Esophagus squamous epithelium (tissue), 5 donors: ENCODE results near the gene ZNF80. TPM values are rescaled to one million over a fixed set of nuclear protein-coding genes. Genes with fewer than 3 reads are reported as not detected.

Experiments
- DNase-seq: peaks from one replicate; lab custom pipeline; 2025; lab: John Stamatoyannopoulos, UW
- H3K27ac ChIP-seq, 4 donors: fragments of 200-600 bp; sonication (generic); one replicate each; pipeline ENCODE4 v1.5.1; 2016 to 2019; ENCODE audit warnings: mild to moderate bottlenecking in 1 of 4
- H3K27me3 ChIP-seq, 4 donors: fragments of 200-600 bp; sonication (generic); 1 replicate in 3 of 4; 2 replicates in 1 of 4; pipeline versions ENCODE4 v1.5.1 to v1.6.0; 2017 to 2021; ENCODE audit warnings: antibody characterized with exemption in 1 of 4
- H3K36me3 ChIP-seq, 3 donors: fragments of 200-600 bp; sonication (generic); one replicate each; pipeline ENCODE4 v1.5.1; 2016 to 2019
- H3K4me1 ChIP-seq, 3 donors: fragments of 200-600 bp; sonication (generic); one replicate each; pipeline ENCODE4 v1.5.1; 2017 to 2019
- H3K4me3 ChIP-seq, 4 donors: fragments of 200-600 bp; sonication (generic); 1 replicate in 3 of 4; 2 replicates in 1 of 4; pipeline ENCODE4 v1.5.1; 2016 to 2019; ENCODE audit warnings: mild to moderate bottlenecking in 2 of 4, moderate library complexity in 1 of 4
- H3K9me3 ChIP-seq, 3 donors: fragments of 200-600 bp; sonication (generic); one replicate each; pipeline ENCODE4 v1.5.1; 2016 to 2019
- POLR2A ChIP-seq, 4 donors: fragments of 450-650 bp; IDR thresholded peaks; one replicate each; pipeline ENCODE4 v1.6.1; 2017; ENCODE audit warnings: antibody characterized with exemption in 4 of 4, mild to moderate bottlenecking in 4 of 4, moderate library complexity in 3 of 4
- WGBS, 2 donors: methylation state at CpG; one replicate each; pipeline ENCODE4 v1.1.5; 2018; 5-methylcytosine and 5-hydroxymethylcytosine counted together
- intact Hi-C: fragments of 100-400 bp; cut with DNase I; formaldehyde crosslinking; loops from one replicate; pipeline ENCODE4 v1.15.0; 2022
- total RNA-seq, 4 donors: library from RNA; depleted of rRNA; stranded (reverse); fragments of >200 nt; gene quantifications; one replicate each; pipeline ENCODE4 v1.1.0, GENCODE V29; 2016
- TF ChIP-seq, protein P1 (sequence below), 6 experiments: fragments of 450-650 bp in 4 of 6; fragments of 200-600 bp in 2 of 6; sonication (generic) in 2 of 6; IDR thresholded peaks; one replicate each; pipeline ENCODE4 v1.5.1; 2016 to 2019; ENCODE audit warnings: antibody characterized with exemption in 6 of 6, mild to moderate bottlenecking in 4 of 6, moderate library complexity in 4 of 6
- donor health status: DM: yes; HTN: yes; CAD: no.

The ZNF80 gene
- total RNA-seq, 4 donors from 2014 or later = 0.38 TPM; not detected in 3

DNA sequence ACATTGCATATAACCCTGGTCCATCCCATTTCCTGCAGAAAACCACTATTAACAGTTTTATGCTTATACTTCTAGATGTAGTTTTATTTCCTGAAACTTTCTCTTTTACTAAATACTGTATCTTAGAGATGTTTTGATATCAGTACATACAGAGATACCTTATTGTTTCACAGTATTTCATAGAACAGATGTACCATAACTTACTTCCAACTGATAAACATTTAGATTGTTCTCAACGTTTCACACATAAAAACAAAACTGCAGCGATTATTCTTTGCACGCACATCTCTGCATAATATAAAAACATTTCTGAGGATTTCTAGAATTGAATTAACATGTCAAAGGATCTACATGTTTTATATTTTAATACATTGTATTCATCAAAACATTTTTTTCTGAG lies 2.6 kb downstream of the ZNF80 start:
- H3K27me3 ChIP-seq = no peaks in the 10 kb centered on the region
- H3K27ac ChIP-seq = no peak overlapping the region
- H3K9me3 ChIP-seq = no peaks in the 10 kb centered on the region
- H3K36me3 ChIP-seq = no peaks in the 10 kb centered on the region
- H3K4me3 ChIP-seq = no peak overlapping the region
- DNase-seq = no peak
- intact Hi-C loops = no loop called here
- 56 to 68% methylated on average over 3 of the region's 3 CpGs for WGBS, 2 donors
- TF ChIP-seq, protein P1, sequence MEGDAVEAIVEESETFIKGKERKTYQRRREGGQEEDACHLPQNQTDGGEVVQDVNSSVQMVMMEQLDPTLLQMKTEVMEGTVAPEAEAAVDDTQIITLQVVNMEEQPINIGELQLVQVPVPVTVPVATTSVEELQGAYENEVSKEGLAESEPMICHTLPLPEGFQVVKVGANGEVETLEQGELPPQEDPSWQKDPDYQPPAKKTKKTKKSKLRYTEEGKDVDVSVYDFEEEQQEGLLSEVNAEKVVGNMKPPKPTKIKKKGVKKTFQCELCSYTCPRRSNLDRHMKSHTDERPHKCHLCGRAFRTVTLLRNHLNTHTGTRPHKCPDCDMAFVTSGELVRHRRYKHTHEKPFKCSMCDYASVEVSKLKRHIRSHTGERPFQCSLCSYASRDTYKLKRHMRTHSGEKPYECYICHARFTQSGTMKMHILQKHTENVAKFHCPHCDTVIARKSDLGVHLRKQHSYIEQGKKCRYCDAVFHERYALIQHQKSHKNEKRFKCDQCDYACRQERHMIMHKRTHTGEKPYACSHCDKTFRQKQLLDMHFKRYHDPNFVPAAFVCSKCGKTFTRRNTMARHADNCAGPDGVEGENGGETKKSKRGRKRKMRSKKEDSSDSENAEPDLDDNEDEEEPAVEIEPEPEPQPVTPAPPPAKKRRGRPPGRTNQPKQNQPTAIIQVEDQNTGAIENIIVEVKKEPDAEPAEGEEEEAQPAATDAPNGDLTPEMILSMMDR (IDR thresholded peaks at IDR 0.05) = no peak
- TF ChIP-seq POLR2A (IDR thresholded peaks at IDR 0.05) = no peak
- H3K4me1 ChIP-seq = no peaks in the 10 kb centered on the region

DNA sequence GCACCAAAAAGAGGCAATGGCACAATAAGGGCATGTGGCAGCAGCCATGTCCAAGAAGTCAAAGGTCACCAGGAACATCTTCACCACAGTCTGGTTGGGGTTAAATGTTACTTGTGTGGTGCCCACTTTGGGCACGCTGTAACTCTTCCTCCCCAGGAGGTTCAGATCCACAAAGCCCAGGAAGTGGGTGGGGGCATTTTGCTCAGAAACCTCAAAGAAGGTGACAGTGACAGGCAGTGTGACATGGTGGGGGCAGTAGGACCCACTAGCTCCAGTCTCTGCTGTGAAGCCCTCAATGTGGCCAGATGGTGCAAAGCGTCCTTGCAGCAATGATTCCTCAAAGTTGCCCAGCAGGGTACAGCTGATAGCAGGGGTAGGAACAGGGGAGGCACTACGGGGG lies 5.8 kb downstream of the ZNF80 start:
- 55 to 80% methylated on average over 2 of the region's 3 CpGs for WGBS, 2 donors
- TF ChIP-seq POLR2A (IDR thresholded peaks at IDR 0.05) = peak in 1 of 4 donors; percentile 9
- TF ChIP-seq, protein P1 (IDR thresholded peaks at IDR 0.05) = no peak

DNA sequence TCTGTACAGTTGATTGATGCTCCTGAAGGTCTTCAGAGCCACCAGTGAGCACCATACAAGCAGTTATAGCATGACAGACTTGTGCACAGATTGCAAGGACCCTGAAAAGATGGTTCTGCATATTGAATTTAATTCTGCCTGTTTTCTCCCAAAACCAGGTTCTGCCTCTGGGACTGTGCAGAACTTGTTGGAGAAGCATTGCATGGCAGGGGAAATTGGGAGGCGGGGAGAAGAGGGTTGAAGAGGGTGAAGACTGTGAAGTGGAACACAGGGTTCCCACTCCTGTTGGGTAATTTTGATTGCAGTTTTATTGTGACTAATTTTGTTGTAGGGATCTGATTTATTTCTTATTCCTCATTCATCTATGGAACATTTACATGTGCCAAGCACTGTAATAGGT lies 10.3 kb downstream of the ZNF80 start:
- 67 to 92% methylated on average over 1 of the region's 1 CpG for WGBS, 2 donors
- no peaks in the 10 kb centered on the region for H3K27me3 ChIP-seq
- intact Hi-C loops = no loop called here
- TF ChIP-seq, protein P1 (IDR thresholded peaks at IDR 0.05) = no peak
- no peak for TF ChIP-seq POLR2A (IDR thresholded peaks at IDR 0.05)
- peaks cover 0 to 13% (median 0%) of the 10 kb centered on the region in 3 donors for H3K9me3 ChIP-seq
- H3K4me3 ChIP-seq = no peak overlapping the region
- H3K4me1 ChIP-seq = no peaks in the 10 kb centered on the region
- no peaks in the 10 kb centered on the region for H3K36me3 ChIP-seq
- DNase-seq = no peak
- no peak overlapping the region for H3K27ac ChIP-seq

More for the DNA sequence above, 5.8 kb downstream of the ZNF80 start:
- Histone ChIP-seq H3K4me1 (no peaks in the 10 kb centered on the region), H3K9me3 (no peaks in the 10 kb centered on the region), H3K4me3 (no peak overlapping the region), H3K27me3 (no peaks in the 10 kb centered on the region), H3K36me3 (no peaks in the 10 kb centered on the region), H3K27ac (no peak overlapping the region)
- no peak for DNase-seq
- intact Hi-C loops = no loop called here

DNA sequence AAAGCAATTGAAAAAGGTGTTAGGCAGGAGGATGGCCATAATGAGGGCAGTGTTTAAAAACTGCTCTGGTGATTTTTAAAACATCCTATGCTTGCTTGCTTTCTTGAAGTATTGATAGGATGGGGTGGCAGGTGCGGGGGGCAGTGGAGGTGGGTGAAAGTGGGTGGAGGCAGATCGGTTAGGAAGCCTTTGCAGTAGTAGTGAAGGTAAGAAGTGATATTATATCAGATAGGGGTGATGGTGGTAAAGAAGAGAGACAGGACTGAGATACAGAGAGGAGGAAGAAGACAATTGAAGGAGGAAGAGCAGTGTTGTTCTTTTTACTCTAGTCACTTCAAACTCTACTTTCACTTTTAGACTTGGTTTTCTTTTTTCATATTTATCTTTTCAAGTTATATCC lies 11.1 kb downstream of the ZNF80 start:
- 80 to 94% methylated on average over 2 of the region's 2 CpGs for WGBS, 2 donors
- H3K27me3 ChIP-seq = no peaks in the 10 kb centered on the region
- DNase-seq = no peak
- no peak overlapping the region for H3K4me3 ChIP-seq
- peaks cover 0 to 13% (median 0%) of the 10 kb centered on the region in 3 donors for H3K9me3 ChIP-seq
- H3K27ac ChIP-seq = no peak overlapping the region
- no peaks in the 10 kb centered on the region for H3K4me1 ChIP-seq
- no peaks in the 10 kb centered on the region for H3K36me3 ChIP-seq
- intact Hi-C loops = no loop called here
- TF ChIP-seq, protein P1 (IDR thresholded peaks at IDR 0.05) = no peak
- TF ChIP-seq POLR2A (IDR thresholded peaks at IDR 0.05) = no peak

DNA sequence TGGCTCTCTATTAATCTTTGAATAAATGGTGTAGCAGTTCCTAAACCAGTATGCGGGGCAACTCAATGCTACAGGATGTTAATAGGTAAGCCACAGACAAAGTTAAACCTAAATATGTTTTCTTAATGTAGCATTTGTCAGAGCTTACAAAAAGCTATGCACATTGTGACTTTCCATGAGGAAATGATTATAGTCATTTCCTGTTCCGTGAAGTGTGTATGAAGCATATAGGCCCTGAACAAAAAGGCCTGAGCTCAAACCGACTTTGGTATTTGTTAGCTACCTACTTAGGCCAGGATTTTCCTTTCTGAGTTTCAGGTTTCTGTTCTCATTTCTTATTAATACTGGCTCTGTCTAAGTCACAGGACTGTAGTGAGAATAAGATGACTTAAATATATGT lies 14.2 kb downstream of the ZNF80 start:
- Histone ChIP-seq H3K9me3 (peaks cover 0 to 13% (median 0%) of the 10 kb centered on the region in 3 donors), H3K27me3 (no peaks in the 10 kb centered on the region), H3K27ac (peak overlapping the region in 2 of 4 donors; percentile 18 to 31), H3K4me1 (no peaks in the 10 kb centered on the region), H3K4me3 (no peak overlapping the region), H3K36me3 (no peaks in the 10 kb centered on the region)
- intact Hi-C loops = no loop called here
- TF ChIP-seq POLR2A (IDR thresholded peaks at IDR 0.05) = peak in 1 of 4 donors; percentile 26
- TF ChIP-seq, protein P1 (IDR thresholded peaks at IDR 0.05) = no peak
- DNase-seq = no peak
- WGBS, 2 donors = 58 to 78% methylated on average over 3 of the region's 3 CpGs
